HCT116 (cell line): ENCODE measurements around the gene SERPINH1.

Experiments
- CTCF ChIP-seq, 3 experiments: fragments of 200-600 bp in 1 of 3; sonication (generic) in 1 of 3; IDR thresholded peaks in 2 of 3; conservative IDR thresholded peaks in 1 of 3; 2 replicates each; pipeline ENCODE4 v1.5.1; 2012 to 2017; ENCODE audit warnings: low read depth in 2 of 3, low read length in 2 of 3, antibody characterized with exemption in 1 of 3, borderline replicate concordance in 1 of 3, control low read depth in 1 of 3, mild to moderate bottlenecking in 1 of 3, mixed read lengths in 1 of 3, mixed run types in 1 of 3, moderate library complexity in 1 of 3; ENCODE audit not compliant: insufficient read depth in 1 of 3
- TF ChIP-seq, protein P1 (sequence below): IDR thresholded peaks from 2 replicates; pipeline ENCODE4 v1.6.1; 2012

- no peak for TF ChIP-seq CTCF (IDR thresholded peaks at IDR 0.05 in 2 of 3, conservative IDR thresholded peaks at IDR 0.05 in 1 of 3; ENCODE audit: borderline replicate concordance in 1 of 3, insufficient read depth in 1 of 3, low read depth in 2 of 3, low read length in 2 of 3)
- TF ChIP-seq, protein P1, sequence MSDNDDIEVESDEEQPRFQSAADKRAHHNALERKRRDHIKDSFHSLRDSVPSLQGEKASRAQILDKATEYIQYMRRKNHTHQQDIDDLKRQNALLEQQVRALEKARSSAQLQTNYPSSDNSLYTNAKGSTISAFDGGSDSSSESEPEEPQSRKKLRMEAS, result no peak
Measured at GRCh38 chr11:75602951-75603350, 40.9 kb downstream of the SERPINH1 start.
